ACC112 (cell line): Measurements from ENCODE around the gene CDC45.

Experiments used
- H2AFZ ChIP-seq: fragments of 200-600 bp; sonication (generic); one replicate; pipeline ENCODE4 v1.6.0; 2017; ENCODE audit warnings: antibody characterized with exemption, low read length; ENCODE audit not compliant: unreplicated experiment
- H3K27ac ChIP-seq: fragments of 200-600 bp; sonication (generic); 2 replicates; pipeline ENCODE4 v1.5.1; 2014; ENCODE audit warnings: low read depth, mild to moderate bottlenecking, antibody characterized with exemption, low read length, moderate library complexity
- H3K27me3 ChIP-seq: fragments of 200-600 bp; sonication (generic); 2 replicates; pipeline ENCODE4 v1.6.1; 2014; ENCODE audit warnings: mild to moderate bottlenecking, antibody characterized with exemption, low read length, moderate library complexity, mixed read lengths; ENCODE audit not compliant: insufficient read depth
- H3K36me3 ChIP-seq: fragments of 200-600 bp; sonication (generic); 2 replicates; pipeline ENCODE4 v1.6.1; 2016; ENCODE audit warnings: mild to moderate bottlenecking, antibody characterized with exemption, low read length, moderate library complexity, mixed read lengths; ENCODE audit not compliant: insufficient read depth
- H3K4me1 ChIP-seq: fragments of 200-600 bp; sonication (generic); one replicate; pipeline ENCODE4 v1.6.1; 2016; ENCODE audit warnings: low read length, mixed read lengths; ENCODE audit not compliant: insufficient read depth, unreplicated experiment, control insufficient read depth
- H3K4me3 ChIP-seq: fragments of 200-600 bp; sonication (generic); 2 replicates; pipeline ENCODE4 v1.5.1; 2014; ENCODE audit warnings: mild to moderate bottlenecking, low read depth, low read length
- H3K79me2 ChIP-seq: fragments of 200-600 bp; sonication (generic); one replicate; pipeline ENCODE4 v1.6.0; 2016; ENCODE audit warnings: low read length; ENCODE audit not compliant: control insufficient read depth, unreplicated experiment, insufficient read depth

The CDC45 gene

GRCh38 chr22:19517171-19517500, 37.4 kb downstream of the CDC45 start:
- no peaks in the 10 kb centered on the region for H3K27me3 ChIP-seq
- H3K27ac ChIP-seq = no peak overlapping the region
- no peaks in the 10 kb centered on the region for H3K79me2 ChIP-seq
- H3K4me3 ChIP-seq = no peak overlapping the region
- no peak overlapping the region for H2AFZ ChIP-seq
- 0 out of 2 replicates have a peak, but pooled peaks cover 8% of the 10 kb centered on the region for H3K36me3 ChIP-seq
- peaks cover 3% of the 10 kb centered on the region for H3K4me1 ChIP-seq

DNA sequence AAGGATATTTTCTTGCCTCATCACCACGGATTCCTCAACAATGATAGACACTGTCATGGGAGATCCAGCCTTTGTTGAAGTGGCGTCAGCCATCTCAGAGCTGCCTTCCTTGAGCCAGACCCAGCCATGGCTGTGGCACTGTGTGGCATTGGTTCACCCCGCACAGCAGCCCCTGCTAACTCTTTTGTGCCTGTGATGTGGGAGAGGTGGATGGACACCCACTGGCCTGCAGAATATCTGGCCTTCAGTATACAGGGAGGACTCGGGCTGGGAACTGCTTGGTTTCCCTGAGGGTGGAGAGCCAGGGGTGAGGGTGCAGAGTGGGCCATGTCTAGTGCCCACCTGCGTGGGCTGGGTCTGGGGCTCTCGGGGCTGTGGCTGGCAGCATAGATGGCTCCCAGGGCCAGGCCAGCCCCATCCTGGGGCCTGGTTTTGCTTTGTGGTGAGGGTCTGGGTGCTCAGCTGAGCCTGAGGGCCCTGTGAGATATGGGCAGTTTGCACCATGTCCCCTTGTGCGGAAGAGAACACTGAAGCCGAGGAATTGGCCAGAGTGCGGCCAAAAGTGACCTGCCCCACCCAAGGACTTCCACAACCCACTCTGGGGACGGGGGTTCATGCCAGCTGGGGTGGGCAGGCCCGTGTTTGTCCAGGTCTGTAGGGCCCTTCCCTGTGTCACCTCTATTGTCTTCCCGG, 38.3 kb downstream of the CDC45 start:
- Histone ChIP-seq H3K27me3 (no peaks in the 10 kb centered on the region), H2AFZ (no peak overlapping the region), H3K27ac (no peak overlapping the region), H3K4me1 (peaks cover 3% of the 10 kb centered on the region), H3K79me2 (no peaks in the 10 kb centered on the region), H3K36me3 (0 out of 2 replicates have a peak, but pooled peaks cover 8% of the 10 kb centered on the region), H3K4me3 (no peak overlapping the region)

GRCh38 chr22:19518635-19519034, 38.9 kb downstream of the CDC45 start:
- Histone ChIP-seq H3K4me3 (no peak overlapping the region), H3K36me3 (0 out of 2 replicates have a peak, but pooled peaks cover 8% of the 10 kb centered on the region), H3K4me1 (peaks cover 3% of the 10 kb centered on the region), H3K27ac (no peak overlapping the region), H3K79me2 (no peaks in the 10 kb centered on the region), H2AFZ (no peak overlapping the region), H3K27me3 (no peaks in the 10 kb centered on the region)

GRCh38 chr22:19519041-19519926, 39.6 kb downstream of the CDC45 start:
- no peak overlapping the region for H3K4me3 ChIP-seq
- peaks cover 3% of the 10 kb centered on the region for H3K4me1 ChIP-seq
- no peak overlapping the region for H3K27ac ChIP-seq
- H3K36me3 ChIP-seq = 0 out of 2 replicates have a peak, but pooled peaks cover 4% of the 10 kb centered on the region
- H3K79me2 ChIP-seq = no peaks in the 10 kb centered on the region
- no peak overlapping the region for H2AFZ ChIP-seq
- H3K27me3 ChIP-seq = peaks cover 5% of the 10 kb centered on the region; the same call in 1 of the 2 replicates

- peaks cover under 1% of the 10 kb centered on the region for H3K4me1 ChIP-seq
- H3K27me3 ChIP-seq = peaks cover 10% of the 10 kb centered on the region; the same call in 1 of the 2 replicates
- H3K79me2 ChIP-seq = no peaks in the 10 kb centered on the region
- no peak overlapping the region for H2AFZ ChIP-seq
- H3K4me3 ChIP-seq = no peak overlapping the region
- no peak overlapping the region for H3K27ac ChIP-seq
- 0 out of 2 replicates have a peak, but pooled peaks cover 4% of the 10 kb centered on the region for H3K36me3 ChIP-seq
These were observed 40.3 kb downstream of the CDC45 start for GRCh38 chr22:19520007-19520406.

- H3K4me3 ChIP-seq = no peak overlapping the region
- H3K27me3 ChIP-seq = peaks cover 10% of the 10 kb centered on the region; the same call in 1 of the 2 replicates
- H3K27ac ChIP-seq = no peak overlapping the region
- H2AFZ ChIP-seq = no peak overlapping the region
- no peaks in the 10 kb centered on the region for H3K4me1 ChIP-seq
- H3K79me2 ChIP-seq = no peaks in the 10 kb centered on the region
- H3K36me3 ChIP-seq = no peaks in the 10 kb centered on the region
These were observed 41.0 kb downstream of the CDC45 start for GRCh38 chr22:19520566-19521305.

DNA sequence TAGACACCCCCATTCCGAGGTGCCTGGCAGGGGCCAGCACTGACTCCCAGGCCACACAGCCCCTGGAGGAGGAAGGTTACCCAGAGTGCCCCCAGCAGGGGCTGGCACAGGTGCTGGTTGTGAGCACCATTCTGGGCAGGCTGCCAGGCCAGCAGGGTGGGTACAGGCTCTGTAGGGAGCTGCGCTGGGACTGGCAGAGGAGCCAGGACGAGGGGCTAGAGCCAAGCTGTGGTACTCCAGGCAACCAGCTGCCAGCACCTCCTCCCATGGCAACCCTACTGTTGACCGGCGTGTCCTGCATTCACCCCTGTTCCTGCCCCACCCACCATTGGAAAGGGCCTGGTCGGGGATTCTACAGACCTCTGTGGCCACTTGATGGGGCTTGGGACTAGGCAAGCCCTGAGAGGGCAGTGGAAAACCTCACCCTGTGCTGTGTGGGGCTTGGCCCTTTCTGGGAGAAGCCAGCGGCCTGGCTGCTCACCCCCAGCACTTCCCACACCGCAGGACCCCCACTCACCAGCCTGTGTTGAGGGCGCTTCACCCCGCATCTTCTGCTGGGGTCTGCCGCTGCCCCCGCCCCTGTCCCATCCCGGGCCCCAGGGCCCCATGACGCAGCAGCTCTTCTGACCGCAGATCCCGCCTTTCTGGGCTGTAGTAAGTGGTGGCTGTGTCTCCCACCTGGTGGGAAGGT, 42.6 kb downstream of the CDC45 start:
- no peaks in the 10 kb centered on the region for H3K4me1 ChIP-seq
- H3K27ac ChIP-seq = no peak overlapping the region
- no peak overlapping the region for H2AFZ ChIP-seq
- H3K4me3 ChIP-seq = no peak overlapping the region
- no peaks in the 10 kb centered on the region for H3K79me2 ChIP-seq
- no peaks in the 10 kb centered on the region for H3K36me3 ChIP-seq
- peaks cover 10% of the 10 kb centered on the region; the same call in 1 of the 2 replicates for H3K27me3 ChIP-seq

- no peaks in the 10 kb centered on the region for H3K36me3 ChIP-seq
- H3K4me1 ChIP-seq = no peaks in the 10 kb centered on the region
- H3K79me2 ChIP-seq = no peaks in the 10 kb centered on the region
- H3K27ac ChIP-seq = no peak overlapping the region
- H3K27me3 ChIP-seq = peaks cover 10% of the 10 kb centered on the region; the same call in 1 of the 2 replicates
- H3K4me3 ChIP-seq = 0 out of 2 replicates have a peak overlapping the region, but pooled peaks have one; percentile 50
- no peak overlapping the region for H2AFZ ChIP-seq
These were observed 43.1 kb downstream of the CDC45 start for GRCh38 chr22:19522881-19523239.

DNA sequence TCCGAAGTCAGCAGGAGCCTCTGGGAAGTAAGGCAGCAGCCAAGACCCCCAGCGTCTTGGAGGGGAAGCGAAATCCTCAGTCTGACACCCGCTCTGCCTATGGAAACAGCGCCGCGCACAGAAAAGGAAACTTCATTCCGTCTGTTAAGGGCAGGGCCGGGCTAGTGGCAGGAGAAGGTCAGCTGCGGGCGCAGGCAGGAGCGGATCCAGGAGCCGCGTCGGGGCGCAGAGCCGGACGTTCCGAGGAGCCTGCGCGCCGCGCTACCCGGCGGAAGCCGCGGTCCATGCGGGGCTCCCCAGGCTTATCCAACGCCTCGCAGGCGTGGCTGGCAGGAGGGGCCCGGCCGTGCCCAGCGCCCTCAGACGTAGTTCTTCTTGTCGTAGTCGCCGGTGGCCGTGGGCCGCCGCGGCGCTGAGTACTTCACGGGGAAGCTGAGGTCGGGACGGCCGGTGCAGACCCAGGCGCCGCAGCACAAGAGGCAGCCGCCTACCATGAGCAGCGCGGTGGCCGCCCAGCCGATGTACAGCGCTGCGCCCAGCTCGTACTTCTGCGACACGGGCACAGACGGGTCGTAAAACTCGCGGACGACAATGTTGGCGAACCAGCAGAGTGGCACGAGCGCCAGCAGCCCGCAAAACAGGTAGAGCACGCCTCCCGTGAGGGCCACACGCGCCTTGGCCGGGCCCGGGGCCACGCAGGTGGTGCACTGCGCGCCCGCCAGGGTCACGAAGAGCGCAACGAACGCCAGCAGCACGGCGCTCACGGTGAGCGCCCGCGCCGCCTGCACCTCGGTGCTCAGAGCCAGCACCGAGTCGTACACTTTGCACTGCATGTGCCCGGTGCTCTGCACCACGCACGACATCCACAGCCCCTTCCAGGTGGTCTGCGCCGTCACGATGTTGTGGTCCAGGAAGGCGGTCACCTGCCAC, 43.8 kb downstream of the CDC45 start:
- H2AFZ ChIP-seq = no peak overlapping the region
- no peaks in the 10 kb centered on the region for H3K79me2 ChIP-seq
- peak overlapping the region; percentile 50 for H3K4me3 ChIP-seq
- no peaks in the 10 kb centered on the region for H3K36me3 ChIP-seq
- H3K4me1 ChIP-seq = no peaks in the 10 kb centered on the region
- H3K27ac ChIP-seq = no peak overlapping the region
- H3K27me3 ChIP-seq = peaks cover 10% of the 10 kb centered on the region; the same call in 1 of the 2 replicates
